Renal cortical epithelial cell (primary cell): ENCODE measurements around the gene ADCY5. TPM values are rescaled to one million over a fixed set of nuclear protein-coding genes. Genes with fewer than 3 reads are reported as not detected.

Source experiments
- DNase-seq: peaks from one replicate; pipeline ENCODE4 v3.0.0-alpha.2; 2011; ENCODE audit warnings: low read depth
- total RNA-seq: library from RNA; depleted of rRNA; stranded (reverse); fragments of >200 nt; gene quantifications from 2 replicates; pipeline ENCODE4 v1.2.3, GENCODE V29; 2014

ADCY5 gene
- total RNA-seq, 1 donor from 2014 or later = 0.99 TPM

- DNase-seq = peak; percentile 29
Observed at GRCh38 chr3:123406598-123406997, 42.3 kb downstream of the ADCY5 start.

DNA sequence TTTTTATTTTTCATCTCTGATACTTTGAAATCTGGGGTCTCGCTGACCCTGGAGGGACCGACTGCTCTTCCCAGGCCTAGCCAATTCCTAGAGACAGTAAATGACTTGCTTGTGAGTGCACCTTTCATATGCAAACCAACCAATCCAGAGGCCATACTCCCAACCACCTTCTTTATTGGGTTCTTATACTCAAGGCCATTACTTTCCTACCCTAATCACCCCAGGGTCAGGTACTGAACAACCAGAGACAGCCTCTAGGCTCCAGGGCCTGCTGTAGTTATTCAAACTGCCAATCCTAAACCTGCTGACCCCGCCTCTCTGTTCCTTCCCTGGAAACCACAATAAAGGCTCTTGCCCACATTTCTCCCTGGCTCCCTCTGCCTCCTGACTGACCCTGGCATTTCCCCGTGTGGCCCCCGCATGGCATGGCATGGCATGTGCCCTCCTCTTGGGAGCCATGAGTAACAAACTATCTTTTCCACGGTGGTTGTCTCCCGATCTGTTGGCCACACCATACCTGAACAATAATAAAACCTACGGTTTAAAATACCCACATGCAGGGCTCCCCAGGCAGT is 42.9 kb downstream of the ADCY5 start:
- no peak for DNase-seq

DNA sequence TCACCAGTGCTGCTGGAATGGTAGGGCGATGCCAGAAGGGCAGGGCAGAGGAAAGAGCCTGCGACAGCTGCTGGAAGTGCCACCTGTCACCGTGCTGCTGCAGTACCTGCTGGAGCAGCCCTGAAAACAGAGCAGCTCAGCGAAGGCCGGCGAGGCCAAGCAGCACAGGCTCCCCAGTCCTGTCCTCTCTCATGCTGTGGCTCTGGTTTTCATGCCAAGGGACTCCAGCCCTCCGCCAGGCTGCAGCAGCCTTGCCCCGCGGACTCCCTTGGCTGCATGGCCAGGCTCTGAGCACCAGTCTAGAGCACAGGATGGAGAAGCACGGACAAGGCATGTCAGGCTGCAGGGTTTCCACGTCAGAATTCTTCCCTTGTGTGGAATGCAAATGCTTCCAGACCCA is 43.9 kb downstream of the ADCY5 start:
- no peak for DNase-seq

- DNase-seq = no peak
Observed at GRCh38 chr3:123404391-123404790, 44.5 kb downstream of the ADCY5 start.

DNA sequence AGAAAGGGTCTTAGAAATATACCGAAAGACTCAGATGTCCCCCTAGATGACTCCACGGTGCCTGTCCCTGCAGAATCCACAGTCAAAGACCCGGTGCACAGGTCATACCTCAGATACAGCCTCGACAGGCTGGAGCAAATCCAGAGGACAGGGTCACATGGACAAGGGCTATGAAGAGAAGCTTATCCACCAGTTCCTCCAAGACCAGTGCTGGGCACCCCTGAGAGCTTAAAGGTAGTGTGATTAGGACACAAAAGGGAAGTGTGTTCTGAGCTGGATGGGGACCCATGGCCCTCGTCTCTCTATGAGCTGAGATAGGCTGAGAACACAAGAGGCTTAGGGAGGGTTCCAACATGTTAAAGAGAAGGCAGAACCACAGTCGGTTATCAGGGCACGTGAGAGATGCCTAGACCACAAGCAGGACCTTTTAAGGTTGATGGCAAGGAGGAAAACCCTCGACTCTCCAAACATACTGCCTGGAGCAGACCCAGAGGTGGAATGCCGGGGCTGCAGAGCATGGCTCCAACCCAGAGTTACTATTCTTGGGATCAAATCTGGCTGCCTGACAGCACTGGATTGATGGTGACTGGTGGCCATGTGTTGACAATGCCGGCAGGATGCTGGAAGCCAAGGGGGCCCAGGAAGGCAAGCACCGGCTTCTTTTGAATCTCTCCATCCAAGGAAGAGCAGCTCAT is 46.9 kb downstream of the ADCY5 start:
- DNase-seq = no peak

GRCh38 chr3:123400169-123400568 is 48.7 kb downstream of the ADCY5 start:
- DNase-seq = no peak

DNA sequence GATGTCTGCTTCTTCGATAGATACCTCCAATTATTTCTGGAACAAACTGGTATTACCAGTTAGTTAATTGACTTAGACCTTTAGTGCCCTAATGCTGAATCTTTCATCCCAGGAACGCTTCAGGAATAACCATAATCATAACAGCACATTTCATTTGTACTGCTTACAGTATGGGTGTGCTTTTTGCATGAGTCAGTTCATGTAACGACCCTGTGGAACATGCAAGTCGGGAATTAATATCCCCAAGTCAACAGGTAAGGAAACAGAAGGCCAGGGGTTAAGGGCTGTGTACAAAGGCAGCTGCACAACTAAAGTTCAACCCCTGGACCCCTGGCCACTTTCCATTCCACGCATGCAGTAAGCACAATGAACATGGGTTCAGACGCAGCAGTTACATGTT is 49.2 kb downstream of the ADCY5 start:
- no peak for DNase-seq

DNA sequence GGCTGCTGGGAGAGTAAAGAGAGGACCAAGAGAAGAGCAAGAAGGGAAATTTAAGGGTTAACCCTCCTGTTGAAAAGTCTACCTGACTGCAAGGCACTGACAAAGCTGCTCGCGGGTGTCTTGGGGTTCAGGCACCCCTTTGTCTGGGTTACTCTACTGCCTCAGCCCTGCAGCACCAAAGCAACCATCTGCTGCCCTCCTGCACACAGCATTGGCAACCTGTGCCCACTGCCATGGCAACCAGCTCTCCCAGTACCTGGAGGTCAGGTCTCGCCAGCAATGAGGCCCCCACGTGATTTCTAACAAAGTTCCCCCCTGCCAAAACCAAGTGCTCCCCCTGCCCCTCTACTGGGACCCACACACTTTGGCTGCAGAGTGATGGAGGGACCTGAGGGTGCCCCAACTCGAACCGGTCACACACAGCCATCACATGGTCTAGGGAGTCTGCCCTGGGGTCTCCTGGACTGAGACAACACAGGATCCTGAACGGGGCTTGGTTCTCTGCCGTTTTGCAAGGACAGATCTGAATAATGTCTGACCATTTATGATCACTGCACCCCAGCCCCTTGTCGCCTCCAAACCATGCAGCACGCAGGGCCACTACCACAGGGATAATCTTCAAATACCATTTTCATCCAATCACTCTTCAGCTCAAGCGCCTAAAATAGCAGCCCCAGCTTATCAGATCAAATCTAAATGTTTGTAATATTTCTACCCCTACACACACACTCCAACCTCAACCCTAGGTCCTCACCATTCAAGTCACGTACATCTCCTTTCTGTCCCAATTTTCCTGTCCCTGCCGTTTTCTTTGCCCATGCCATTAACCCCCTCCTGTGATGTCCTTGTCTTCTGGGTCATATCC is 50.7 kb downstream of the ADCY5 start:
- no peak for DNase-seq

- DNase-seq = no peak
Observed at GRCh38 chr3:123397050-123397590, 51.8 kb downstream of the ADCY5 start.

DNA sequence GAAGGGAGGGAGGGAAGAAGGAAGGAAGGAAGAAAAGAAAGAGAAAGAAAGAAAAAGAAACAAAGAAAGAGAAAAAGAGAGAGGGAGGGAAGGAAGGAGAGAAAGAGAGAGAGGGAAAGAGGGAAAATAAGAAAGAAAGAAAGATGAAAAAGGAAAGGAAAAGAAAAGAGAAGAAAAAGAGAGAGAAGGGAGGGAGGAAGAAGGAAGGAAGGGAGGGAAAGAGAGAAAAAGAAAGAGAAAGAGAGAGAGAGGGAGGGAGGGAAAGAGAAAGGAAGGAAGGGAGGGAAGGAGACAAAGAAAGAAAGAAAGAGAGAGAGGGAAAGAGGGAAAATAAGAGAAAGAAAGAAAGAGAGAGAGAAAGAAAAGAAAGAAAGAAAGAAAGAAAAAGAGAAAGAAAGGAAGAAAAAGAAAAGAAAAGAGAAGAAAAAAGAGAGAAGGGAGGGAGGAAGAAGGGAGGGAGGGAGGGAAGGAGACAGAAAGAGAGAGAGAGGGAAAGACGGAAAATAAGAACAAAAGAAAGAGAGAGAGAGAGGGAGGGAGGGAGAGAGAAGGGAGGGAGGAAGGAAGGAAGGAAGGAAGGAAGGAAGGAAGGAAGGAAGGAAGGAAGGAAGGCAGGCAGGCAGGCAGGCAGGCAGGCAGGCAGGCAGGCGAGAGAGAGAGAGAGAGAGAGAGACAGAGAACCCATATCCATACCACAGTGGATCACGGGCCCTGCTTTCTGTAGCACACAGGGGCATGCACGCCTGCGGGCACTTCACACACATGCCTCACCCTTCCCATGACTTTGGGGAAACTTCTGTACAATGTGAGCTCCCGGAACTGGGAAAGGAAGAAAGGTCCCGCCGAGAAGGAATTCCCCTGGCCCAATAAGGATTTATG is 52.5 kb downstream of the ADCY5 start:
- peak; percentile 53 for DNase-seq

DNA sequence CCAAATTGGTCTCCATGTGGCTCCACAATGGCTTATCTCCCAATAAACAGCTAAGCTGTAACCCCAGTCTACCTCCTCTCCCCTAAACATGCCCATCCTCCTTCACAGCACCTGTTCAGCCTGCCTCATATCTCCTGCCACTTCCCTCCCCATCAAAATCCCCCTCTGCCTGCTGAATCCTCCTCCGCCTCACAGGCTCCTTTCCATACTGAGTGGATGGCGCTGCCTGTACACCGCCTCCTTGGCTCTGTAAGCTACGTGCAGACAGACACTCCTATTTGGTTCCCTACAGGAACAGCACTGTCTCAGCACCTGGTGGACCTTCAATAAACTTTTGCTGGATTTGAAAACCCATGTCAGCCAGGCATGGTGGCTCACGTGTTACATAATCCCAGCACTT is 53.7 kb downstream of the ADCY5 start:
- DNase-seq = no peak

GRCh38 chr3:123394391-123395020 is 54.4 kb downstream of the ADCY5 start:
- DNase-seq = peak; percentile 43

- no peak for DNase-seq
Observed at GRCh38 chr3:123392871-123393620, 55.8 kb downstream of the ADCY5 start.

DNA sequence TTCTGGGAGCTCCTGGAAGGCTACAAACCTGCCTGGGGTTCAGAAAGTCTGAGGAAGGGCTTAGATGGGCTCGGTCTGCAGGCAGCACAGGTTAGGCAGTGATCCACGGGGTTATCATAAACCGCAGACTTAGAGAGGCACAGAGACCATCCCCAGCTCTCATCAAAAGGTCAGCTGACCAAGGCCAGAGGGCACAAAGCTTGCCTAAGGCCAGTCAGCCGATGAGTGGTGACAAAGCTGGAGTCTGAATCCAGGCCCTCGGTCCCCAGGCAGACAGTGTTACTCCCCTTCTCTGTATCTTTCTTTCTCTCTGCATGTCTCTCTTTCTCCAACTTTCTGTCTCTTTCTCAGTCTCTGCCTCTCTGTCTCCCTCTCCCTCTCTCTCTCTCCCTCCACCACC is 56.5 kb downstream of the ADCY5 start:
- no peak for DNase-seq

GRCh38 chr3:123390865-123391600 is 57.9 kb downstream of the ADCY5 start:
- DNase-seq = no peak

- no peak for DNase-seq
Observed at GRCh38 chr3:123389628-123389918, 59.3 kb downstream of the ADCY5 start.

GRCh38 chr3:123388811-123389627 is 59.9 kb downstream of the ADCY5 start:
- DNase-seq = no peak

GRCh38 chr3:123388042-123388441 is 60.8 kb downstream of the ADCY5 start:
- DNase-seq = no peak

DNA sequence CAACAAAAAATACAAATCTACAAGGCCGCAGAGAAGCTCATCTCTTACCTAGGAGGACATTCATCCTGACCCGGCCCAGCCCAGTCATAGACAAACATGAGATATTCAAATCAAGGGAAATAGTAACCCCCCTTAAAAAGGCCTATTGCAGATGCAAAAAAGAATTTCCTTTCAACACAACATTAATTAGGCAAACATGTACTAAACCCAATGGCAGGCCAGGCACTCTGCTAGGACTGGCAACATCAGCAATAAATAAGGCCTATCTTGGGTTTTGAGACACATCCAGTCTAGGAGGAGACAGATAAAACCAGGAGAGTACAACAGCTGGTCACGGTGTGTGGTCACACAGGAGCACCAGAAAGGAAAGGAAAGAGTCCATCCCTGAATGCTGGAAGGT is 61.4 kb downstream of the ADCY5 start:
- DNase-seq = no peak
